A673 (cell line): ENCODE results near the gene PDIK1L.

Experiments
- CTCF ChIP-seq: fragments of 300-800, 200-600 bp; sonication (generic); conservative IDR thresholded peaks from 2 replicates; pipeline ENCODE4 v1.5.1; 2017; ENCODE audit warnings: low read depth, mild to moderate bottlenecking, antibody characterized with exemption, low read length, moderate library complexity, mixed read lengths
- EZH2 ChIP-seq: fragments of 200-600 bp; sonication (generic); IDR thresholded peaks from 2 replicates; pipeline ENCODE4 v1.6.1; 2017; ENCODE audit warnings: borderline replicate concordance, low read depth, mild to moderate bottlenecking, mixed read lengths, antibody characterized with exemption, low read length; ENCODE audit not compliant: poor library complexity, severe bottlenecking

GRCh38 chr1:26171084-26172072 is 59.8 kb downstream of the PDIK1L start, which contains the start of gene ZNF593OS:
- no peak for TF ChIP-seq CTCF
- TF ChIP-seq EZH2: no peak
